Neural cell (in vitro differentiated cells): Measurements from ENCODE around the gene FBLN2. TPM values are rescaled to one million over a fixed set of nuclear protein-coding genes. Genes with fewer than 3 reads are reported as not detected.

Experiments used
- H2AFZ ChIP-seq: fragments of 200-600, 300-800 bp; sonication (generic), shearing (Covaris generic); 2 replicates; pipeline ENCODE4 v1.6.0; 2014; ENCODE audit warnings: low read depth, mild to moderate bottlenecking, antibody characterized with exemption, low read length, moderate library complexity
- H3F3A ChIP-seq: fragments of 200-600 bp; shearing (Covaris generic); 2 replicates; pipeline ENCODE4 v1.6.1; 2016; ENCODE audit warnings: mild to moderate bottlenecking, moderate library complexity, mixed read lengths, antibody characterized with exemption, low read length; ENCODE audit not compliant: insufficient read depth, poor library complexity, severe bottlenecking
- H3K27ac ChIP-seq: fragments of 200-600, 300-800 bp; sonication (generic), shearing (Covaris generic); 2 replicates; pipeline ENCODE4 v1.5.1; 2014; ENCODE audit warnings: mild to moderate bottlenecking, low read length, moderate library complexity
- H3K27me3 ChIP-seq: fragments of 300-800, 200-600 bp; sonication (generic), shearing (Covaris generic); 2 replicates; pipeline ENCODE4 v1.6.0; 2014; ENCODE audit warnings: mild to moderate bottlenecking, low read depth, low read length, moderate library complexity; ENCODE audit not compliant: insufficient read depth
- H3K36me3 ChIP-seq: fragments of 300-800, 200-600 bp; sonication (generic), shearing (Covaris generic); 2 replicates; pipeline ENCODE4 v1.5.1; 2014; ENCODE audit warnings: mild to moderate bottlenecking, antibody characterized with exemption, low read length, moderate library complexity; ENCODE audit not compliant: insufficient read depth
- H3K4me2 ChIP-seq: fragments of 300-800, 200-600 bp; sonication (generic), shearing (Covaris generic); 2 replicates; pipeline ENCODE4 v1.6.0; 2014; ENCODE audit warnings: mild to moderate bottlenecking, low read length
- H3K4me3 ChIP-seq: fragments of 300-800, 200-600 bp; sonication (generic), shearing (Covaris generic); 2 replicates; pipeline ENCODE4 v1.5.1; 2014; ENCODE audit warnings: mild to moderate bottlenecking, low read length, moderate library complexity
- H3K79me2 ChIP-seq: fragments of 200-600 bp; shearing (Covaris generic); replicated peaks from 2 replicates; pipeline ENCODE4 v1.6.0; 2014; ENCODE audit warnings: mild to moderate bottlenecking, low read length, moderate library complexity; ENCODE audit not compliant: insufficient read depth
- H3K9ac ChIP-seq: fragments of 300-800, 200-600 bp; sonication (generic), shearing (Covaris generic); 2 replicates; pipeline ENCODE4 v1.6.1; 2016; ENCODE audit warnings: mild to moderate bottlenecking, low read length, mixed read lengths
- H3K9me2 ChIP-seq: fragments of 200-600 bp; shearing (Covaris generic); 2 replicates; pipeline ENCODE4 v1.6.1; 2016; ENCODE audit warnings: mild to moderate bottlenecking, low read length, mixed read lengths; ENCODE audit not compliant: insufficient read depth
- H3K9me3 ChIP-seq: fragments of 200-600, 300-800 bp; sonication (generic), shearing (Covaris generic); 2 replicates; pipeline ENCODE4 v1.6.1; 2016; ENCODE audit warnings: mild to moderate bottlenecking, mixed run types, low read length, moderate library complexity, mixed read lengths
- H4K20me1 ChIP-seq: fragments of 200-600 bp; shearing (Covaris generic); 2 replicates; pipeline ENCODE4 v1.6.1; 2016; ENCODE audit warnings: mild to moderate bottlenecking, mixed run types; ENCODE audit not compliant: insufficient read depth
- EP300 ChIP-seq: fragments of 450-650 bp; conservative IDR thresholded peaks from 2 replicates; pipeline ENCODE4 v1.6.1; 2014; ENCODE audit warnings: antibody characterized with exemption, mild to moderate bottlenecking, moderate library complexity; ENCODE audit not compliant: poor library complexity, severe bottlenecking
- EZH2 ChIP-seq: fragments of 200-600, 300-800 bp; shearing (Covaris generic), sonication (generic); IDR thresholded peaks from 2 replicates; pipeline ENCODE4 v1.6.1; 2014; ENCODE audit warnings: antibody characterized with exemption, low read length, borderline replicate concordance, mild to moderate bottlenecking; ENCODE audit not compliant: insufficient read depth, poor library complexity, severe bottlenecking
- MXI1 ChIP-seq: fragments of 450-650 bp; conservative IDR thresholded peaks from 2 replicates; pipeline ENCODE4 v1.6.1; 2014; ENCODE audit warnings: antibody characterized with exemption, mild to moderate bottlenecking; ENCODE audit not compliant: poor library complexity, severe bottlenecking
- RAD21 ChIP-seq: fragments of 450-650 bp; conservative IDR thresholded peaks from 2 replicates; pipeline ENCODE4 v1.6.1; 2014; ENCODE audit warnings: antibody characterized with exemption, mild to moderate bottlenecking, moderate library complexity
- SMC3 ChIP-seq: fragments of 450-650 bp; conservative IDR thresholded peaks from 2 replicates; pipeline ENCODE4 v1.6.1; 2014; ENCODE audit warnings: antibody characterized with exemption, mild to moderate bottlenecking, moderate library complexity; ENCODE audit not compliant: poor library complexity
- polyA plus RNA-seq: library from polyadenylated mRNA; depleted of rRNA; stranded (reverse); fragments of >200 nt; gene quantifications from 2 replicates; pipeline ENCODE4 v1.2.3, GENCODE V29; 2014
- TF ChIP-seq, protein P1 (sequence below): IDR thresholded peaks from 2 replicates; pipeline ENCODE4 v1.6.1; 2012; ENCODE audit warnings: borderline replicate concordance
- TF ChIP-seq, protein P2 (sequence below): fragments of 450-650 bp; IDR thresholded peaks from 2 replicates; pipeline ENCODE4 v1.5.1; 2014; ENCODE audit warnings: antibody characterized with exemption, mild to moderate bottlenecking, moderate library complexity; ENCODE audit not compliant: poor library complexity, severe bottlenecking

The FBLN2 gene
- polyA plus RNA-seq, 1 donor from 2014 or later = 0.37 TPM

DNA sequence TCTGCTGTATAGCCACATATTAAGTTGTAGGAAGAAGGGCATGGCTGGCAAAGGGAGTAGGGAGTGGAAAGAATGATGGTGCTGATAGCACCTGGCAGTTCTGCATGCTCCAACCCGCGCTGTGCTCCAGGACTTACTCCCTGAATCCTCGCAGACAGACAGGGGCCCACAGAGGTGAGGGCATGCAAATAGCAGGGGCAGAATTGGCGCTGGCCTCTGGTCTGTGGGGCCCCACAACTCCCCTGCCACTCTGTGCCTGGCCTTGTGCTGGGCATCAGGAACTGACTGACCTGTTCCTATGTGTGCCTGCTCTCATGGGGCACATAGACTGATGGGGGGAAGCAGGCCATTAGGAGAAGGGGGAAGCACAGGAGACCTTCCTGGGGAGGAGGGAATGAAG lies 47.9 kb upstream of the FBLN2 start:
- H3K36me3 ChIP-seq = no peaks in the 10 kb centered on the region
- H4K20me1 ChIP-seq = no peaks in the 10 kb centered on the region
- H3K27me3 ChIP-seq = no peaks in the 10 kb centered on the region
- no peaks in the 10 kb centered on the region for H3K79me2 ChIP-seq
- H3K4me3 ChIP-seq = no peak overlapping the region
- H3K9ac ChIP-seq = no peak overlapping the region
- no peaks in the 10 kb centered on the region for H3F3A ChIP-seq
- no peak overlapping the region for H3K27ac ChIP-seq
- no peaks in the 10 kb centered on the region for H3K9me2 ChIP-seq
- H3K4me2 ChIP-seq = no peak overlapping the region
- no peak overlapping the region for H2AFZ ChIP-seq
- H3K9me3 ChIP-seq = no peaks in the 10 kb centered on the region
- TF ChIP-seq EZH2 = no peak
- no peak for TF ChIP-seq MXI1
- TF ChIP-seq, protein P1, sequence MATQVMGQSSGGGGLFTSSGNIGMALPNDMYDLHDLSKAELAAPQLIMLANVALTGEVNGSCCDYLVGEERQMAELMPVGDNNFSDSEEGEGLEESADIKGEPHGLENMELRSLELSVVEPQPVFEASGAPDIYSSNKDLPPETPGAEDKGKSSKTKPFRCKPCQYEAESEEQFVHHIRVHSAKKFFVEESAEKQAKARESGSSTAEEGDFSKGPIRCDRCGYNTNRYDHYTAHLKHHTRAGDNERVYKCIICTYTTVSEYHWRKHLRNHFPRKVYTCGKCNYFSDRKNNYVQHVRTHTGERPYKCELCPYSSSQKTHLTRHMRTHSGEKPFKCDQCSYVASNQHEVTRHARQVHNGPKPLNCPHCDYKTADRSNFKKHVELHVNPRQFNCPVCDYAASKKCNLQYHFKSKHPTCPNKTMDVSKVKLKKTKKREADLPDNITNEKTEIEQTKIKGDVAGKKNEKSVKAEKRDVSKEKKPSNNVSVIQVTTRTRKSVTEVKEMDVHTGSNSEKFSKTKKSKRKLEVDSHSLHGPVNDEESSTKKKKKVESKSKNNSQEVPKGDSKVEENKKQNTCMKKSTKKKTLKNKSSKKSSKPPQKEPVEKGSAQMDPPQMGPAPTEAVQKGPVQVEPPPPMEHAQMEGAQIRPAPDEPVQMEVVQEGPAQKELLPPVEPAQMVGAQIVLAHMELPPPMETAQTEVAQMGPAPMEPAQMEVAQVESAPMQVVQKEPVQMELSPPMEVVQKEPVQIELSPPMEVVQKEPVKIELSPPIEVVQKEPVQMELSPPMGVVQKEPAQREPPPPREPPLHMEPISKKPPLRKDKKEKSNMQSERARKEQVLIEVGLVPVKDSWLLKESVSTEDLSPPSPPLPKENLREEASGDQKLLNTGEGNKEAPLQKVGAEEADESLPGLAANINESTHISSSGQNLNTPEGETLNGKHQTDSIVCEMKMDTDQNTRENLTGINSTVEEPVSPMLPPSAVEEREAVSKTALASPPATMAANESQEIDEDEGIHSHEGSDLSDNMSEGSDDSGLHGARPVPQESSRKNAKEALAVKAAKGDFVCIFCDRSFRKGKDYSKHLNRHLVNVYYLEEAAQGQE = no peak
- TF ChIP-seq SMC3 = no peak
- TF ChIP-seq EP300 = no peak
- TF ChIP-seq RAD21 = no peak

DNA sequence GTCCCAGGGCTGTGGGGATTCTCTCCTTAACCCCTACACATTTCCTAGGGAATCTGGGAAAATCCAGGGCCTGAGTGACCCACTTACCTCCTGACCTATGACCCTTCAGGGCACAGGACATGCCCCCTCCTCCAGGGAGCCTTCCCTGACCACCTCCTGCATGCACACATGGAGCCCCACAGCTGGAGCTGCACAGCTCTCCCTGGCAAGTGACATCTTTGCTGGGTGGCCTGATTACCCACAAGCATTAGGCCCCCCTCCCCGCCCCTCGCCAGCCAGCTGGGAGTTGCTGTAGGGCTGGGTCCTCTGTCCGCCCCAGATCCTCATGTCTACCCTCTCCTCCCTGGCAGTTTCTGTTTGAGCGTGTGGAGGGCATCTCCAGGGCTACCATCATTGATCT lies 47.4 kb upstream of the FBLN2 start:
- H3K9me2 ChIP-seq = no peaks in the 10 kb centered on the region
- no peaks in the 10 kb centered on the region for H3K9me3 ChIP-seq
- H3K9ac ChIP-seq = no peak overlapping the region
- no peak overlapping the region for H3K4me2 ChIP-seq
- H4K20me1 ChIP-seq = no peaks in the 10 kb centered on the region
- no peak for TF ChIP-seq SMC3
- TF ChIP-seq, protein P2, sequence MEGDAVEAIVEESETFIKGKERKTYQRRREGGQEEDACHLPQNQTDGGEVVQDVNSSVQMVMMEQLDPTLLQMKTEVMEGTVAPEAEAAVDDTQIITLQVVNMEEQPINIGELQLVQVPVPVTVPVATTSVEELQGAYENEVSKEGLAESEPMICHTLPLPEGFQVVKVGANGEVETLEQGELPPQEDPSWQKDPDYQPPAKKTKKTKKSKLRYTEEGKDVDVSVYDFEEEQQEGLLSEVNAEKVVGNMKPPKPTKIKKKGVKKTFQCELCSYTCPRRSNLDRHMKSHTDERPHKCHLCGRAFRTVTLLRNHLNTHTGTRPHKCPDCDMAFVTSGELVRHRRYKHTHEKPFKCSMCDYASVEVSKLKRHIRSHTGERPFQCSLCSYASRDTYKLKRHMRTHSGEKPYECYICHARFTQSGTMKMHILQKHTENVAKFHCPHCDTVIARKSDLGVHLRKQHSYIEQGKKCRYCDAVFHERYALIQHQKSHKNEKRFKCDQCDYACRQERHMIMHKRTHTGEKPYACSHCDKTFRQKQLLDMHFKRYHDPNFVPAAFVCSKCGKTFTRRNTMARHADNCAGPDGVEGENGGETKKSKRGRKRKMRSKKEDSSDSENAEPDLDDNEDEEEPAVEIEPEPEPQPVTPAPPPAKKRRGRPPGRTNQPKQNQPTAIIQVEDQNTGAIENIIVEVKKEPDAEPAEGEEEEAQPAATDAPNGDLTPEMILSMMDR = no peak
- TF ChIP-seq, protein P1 = no peak
- no peak for TF ChIP-seq MXI1
- TF ChIP-seq EZH2 = no peak
- no peak for TF ChIP-seq EP300
- H3K27me3 ChIP-seq = no peaks in the 10 kb centered on the region
- H3F3A ChIP-seq = no peaks in the 10 kb centered on the region
- H3K27ac ChIP-seq = no peak overlapping the region
- H3K79me2 ChIP-seq = no peaks in the 10 kb centered on the region
- no peaks in the 10 kb centered on the region for H3K36me3 ChIP-seq
- H2AFZ ChIP-seq = no peak overlapping the region
- H3K4me3 ChIP-seq = no peak overlapping the region
